Type B pancreatic cell (in vitro differentiated cells): Measurements from ENCODE around the gene EMP2. TPM values are rescaled to one million over a fixed set of nuclear protein-coding genes. Genes with fewer than 3 reads are reported as not detected.
"Not testable (repeated sequence)": the region's sequence is repeated elsewhere in the genome, so short reads cannot be mapped to it uniquely, and the experiment has no call there.

Experiments used
- DNase-seq: peaks from one replicate; pipeline ENCODE4 v3.0.0; 2021; ENCODE audit warnings: mixed read lengths; ENCODE audit not compliant: unreplicated experiment; ENCODE audit errors: extremely low spot score
- H3K27ac Mint-ChIP-seq: 2 replicates; pipeline ENCODE4 v1.8.0; 2021; ENCODE audit warnings: mild to moderate bottlenecking, mixed read lengths
- H3K27me3 Mint-ChIP-seq: 2 replicates; pipeline ENCODE4 v1.8.0; 2021; ENCODE audit warnings: mixed read lengths
- H3K36me3 Mint-ChIP-seq: 2 replicates; pipeline ENCODE4 v1.8.0; 2021; ENCODE audit warnings: mixed read lengths
- H3K4me1 Mint-ChIP-seq: one replicate; pipeline ENCODE4 v1.8.0; 2021; ENCODE audit warnings: mixed read lengths; ENCODE audit not compliant: unreplicated experiment
- H3K4me3 Mint-ChIP-seq: 2 replicates; pipeline ENCODE4 v1.8.0; 2021; ENCODE audit warnings: mild to moderate bottlenecking, mixed read lengths
- H3K9me3 Mint-ChIP-seq: 2 replicates; pipeline ENCODE4 v1.8.0; 2021; ENCODE audit warnings: mixed read lengths
- CTCF ChIP-seq: fragments of 200-600 bp; sonication (generic); conservative IDR thresholded peaks from 2 replicates; pipeline ENCODE4 v1.5.0; 2021; ENCODE audit warnings: antibody characterized with exemption, mild to moderate bottlenecking
- total RNA-seq: library from RNA; stranded (reverse); gene quantifications from 2 replicates; pipeline ENCODE4 v1.2.1, GENCODE V29; 2021; ENCODE audit warnings: low replicate concordance

Gene EMP2
- total RNA-seq, 1 donor from 2014 or later = 36.3 TPM

- Mint-ChIP-seq H3K9me3 (no peaks in the 10 kb centered on the region), H3K36me3 (no peaks in the 10 kb centered on the region), H3K4me3 (no peak overlapping the region), H3K27me3 (peaks cover 14% of the 10 kb centered on the region), H3K4me1 (peaks cover 9% of the 10 kb centered on the region), H3K27ac (no peak overlapping the region)
- no peak for TF ChIP-seq CTCF
- DNase-seq = no peak
Measured at GRCh38 chr16:10622036-10622921, 41.9 kb upstream of the EMP2 start.

GRCh38 chr16:10621216-10621949 lies 41.0 kb upstream of the EMP2 start:
- not testable (repeated sequence) for H3K27ac Mint-ChIP-seq, DNase-seq, H3K9me3 Mint-ChIP-seq, H3K36me3 Mint-ChIP-seq, H3K4me3 Mint-ChIP-seq
- peaks cover 14% of the 10 kb centered on the region for H3K27me3 Mint-ChIP-seq
- peaks cover 12% of the 10 kb centered on the region for H3K4me1 Mint-ChIP-seq

GRCh38 chr16:10620120-10620519 lies 39.7 kb upstream of the EMP2 start:
- peaks cover 14% of the 10 kb centered on the region for H3K27me3 Mint-ChIP-seq
- H3K9me3 Mint-ChIP-seq = no peaks in the 10 kb centered on the region
- no peak for DNase-seq
- H3K4me1 Mint-ChIP-seq = peaks cover 12% of the 10 kb centered on the region
- no peak overlapping the region for H3K4me3 Mint-ChIP-seq
- no peaks in the 10 kb centered on the region for H3K36me3 Mint-ChIP-seq
- no peak for TF ChIP-seq CTCF
- H3K27ac Mint-ChIP-seq = no peak overlapping the region

- peaks cover 11% of the 10 kb centered on the region for H3K27me3 Mint-ChIP-seq
- H3K36me3 Mint-ChIP-seq = no peaks in the 10 kb centered on the region
- no peaks in the 10 kb centered on the region for H3K9me3 Mint-ChIP-seq
- peak overlapping the region; percentile 70 for H3K27ac Mint-ChIP-seq
- no peak for DNase-seq
- TF ChIP-seq CTCF = no peak
- peaks cover 12% of the 10 kb centered on the region for H3K4me1 Mint-ChIP-seq
- peak overlapping the region; percentile 31 for H3K4me3 Mint-ChIP-seq
Measured at GRCh38 chr16:10619271-10619849, 39.0 kb upstream of the EMP2 start.

- Mint-ChIP-seq H3K27me3 (peaks cover 11% of the 10 kb centered on the region), H3K9me3 (no peaks in the 10 kb centered on the region), H3K4me3 (no peak overlapping the region), H3K36me3 (no peaks in the 10 kb centered on the region), H3K27ac (peak overlapping the region; percentile 19), H3K4me1 (peaks cover 12% of the 10 kb centered on the region)
- DNase-seq = no peak
- TF ChIP-seq CTCF = no peak
Measured at GRCh38 chr16:10618710-10619209, 38.4 kb upstream of the EMP2 start.
